ENCODE data around the gene AHCYL1. TPM values are rescaled to one million over a fixed set of nuclear protein-coding genes. Genes with fewer than 3 reads are reported as not detected.
A peak's percentile ranks its signal among the peaks of the same experiment; 100 is the strongest.

The AHCYL1 gene
- total RNA-seq, 2 donors from 2014 or later: 37.4 to 69.3 TPM

- no peaks in the 10 kb centered on the region for H3K9me3 ChIP-seq
- no peaks in the 10 kb centered on the region for H3K27me3 ChIP-seq (replicated peaks; ENCODE audit: insufficient read depth)
- TF ChIP-seq, protein P1, sequence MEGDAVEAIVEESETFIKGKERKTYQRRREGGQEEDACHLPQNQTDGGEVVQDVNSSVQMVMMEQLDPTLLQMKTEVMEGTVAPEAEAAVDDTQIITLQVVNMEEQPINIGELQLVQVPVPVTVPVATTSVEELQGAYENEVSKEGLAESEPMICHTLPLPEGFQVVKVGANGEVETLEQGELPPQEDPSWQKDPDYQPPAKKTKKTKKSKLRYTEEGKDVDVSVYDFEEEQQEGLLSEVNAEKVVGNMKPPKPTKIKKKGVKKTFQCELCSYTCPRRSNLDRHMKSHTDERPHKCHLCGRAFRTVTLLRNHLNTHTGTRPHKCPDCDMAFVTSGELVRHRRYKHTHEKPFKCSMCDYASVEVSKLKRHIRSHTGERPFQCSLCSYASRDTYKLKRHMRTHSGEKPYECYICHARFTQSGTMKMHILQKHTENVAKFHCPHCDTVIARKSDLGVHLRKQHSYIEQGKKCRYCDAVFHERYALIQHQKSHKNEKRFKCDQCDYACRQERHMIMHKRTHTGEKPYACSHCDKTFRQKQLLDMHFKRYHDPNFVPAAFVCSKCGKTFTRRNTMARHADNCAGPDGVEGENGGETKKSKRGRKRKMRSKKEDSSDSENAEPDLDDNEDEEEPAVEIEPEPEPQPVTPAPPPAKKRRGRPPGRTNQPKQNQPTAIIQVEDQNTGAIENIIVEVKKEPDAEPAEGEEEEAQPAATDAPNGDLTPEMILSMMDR (IDR thresholded peaks at IDR 0.05): no peak
- DNase-seq (ENCODE audit: low spot score) (no peak), ATAC-seq (ENCODE audit: insufficient number of reproducible peaks, low FRiP score, low read depth) (no peak)
- H3K27ac ChIP-seq: no peak overlapping the region
- peaks cover 50% of the 10 kb centered on the region for H3K36me3 ChIP-seq
- no peak overlapping the region for H3K4me3 ChIP-seq
- H3K4me1 ChIP-seq (ENCODE audit: control insufficient read depth in 1 of 2, low read depth in 2 of 2): no peaks in the 10 kb centered on the region
These were observed 72.2 kb downstream of the AHCYL1 start for GRCh38 chr1:110056776-110057175.

DNA sequence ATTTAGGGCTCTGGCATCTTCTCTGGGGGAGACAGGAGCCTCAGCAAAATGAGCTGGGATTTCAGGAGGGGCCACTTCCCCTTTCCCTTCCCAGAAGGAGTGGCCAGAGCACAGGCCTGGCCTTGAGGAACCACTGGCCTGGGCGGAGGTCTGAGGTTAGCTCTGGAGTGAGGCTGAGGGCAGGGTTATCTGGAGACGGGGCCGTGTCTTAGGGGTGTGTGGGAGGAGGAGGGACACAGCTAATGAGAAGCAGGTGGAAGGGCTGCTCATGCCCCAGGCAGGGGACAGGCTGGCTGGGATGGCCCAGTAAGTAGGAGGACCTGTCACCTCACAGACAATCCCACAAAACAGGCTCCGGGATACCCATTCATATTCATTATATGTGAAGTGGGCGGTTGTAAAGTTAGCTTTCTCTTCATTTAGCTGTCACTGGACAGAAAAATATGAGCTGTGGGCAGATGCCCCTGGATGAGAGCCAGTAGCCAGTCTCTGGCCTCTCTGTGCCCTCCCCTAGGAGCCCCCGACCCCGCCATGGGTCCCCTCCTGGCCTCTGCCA lies 73.5 kb downstream of the AHCYL1 start:
- DNase-seq (ENCODE audit: low spot score) (no peak), ATAC-seq (ENCODE audit: insufficient number of reproducible peaks, low FRiP score, low read depth) (no peak)
- Histone ChIP-seq H3K27me3 (replicated peaks; ENCODE audit: insufficient read depth) (no peaks in the 10 kb centered on the region), H3K36me3 (peaks cover 39% of the 10 kb centered on the region), H3K27ac (no peak overlapping the region), H3K4me1 (ENCODE audit: control insufficient read depth in 1 of 2, low read depth in 2 of 2) (no peaks in the 10 kb centered on the region), H3K4me3 (no peak overlapping the region), H3K9me3 (no peaks in the 10 kb centered on the region)
- TF ChIP-seq, protein P1 (IDR thresholded peaks at IDR 0.05): no peak

GRCh38 chr1:110058591-110058990 lies 74.0 kb downstream of the AHCYL1 start:
- H3K27me3 ChIP-seq (replicated peaks; ENCODE audit: insufficient read depth): no peaks in the 10 kb centered on the region
- no peak overlapping the region for H3K27ac ChIP-seq
- no peak for DNase-seq (ENCODE audit: low spot score)
- ATAC-seq (ENCODE audit: insufficient number of reproducible peaks, low FRiP score, low read depth): no peak
- no peaks in the 10 kb centered on the region for H3K4me1 ChIP-seq (ENCODE audit: control insufficient read depth in 1 of 2, low read depth in 2 of 2)
- H3K36me3 ChIP-seq: peaks cover 33% of the 10 kb centered on the region
- H3K9me3 ChIP-seq: no peaks in the 10 kb centered on the region
- H3K4me3 ChIP-seq: no peak overlapping the region
- TF ChIP-seq, protein P1 (IDR thresholded peaks at IDR 0.05): no peak

DNA sequence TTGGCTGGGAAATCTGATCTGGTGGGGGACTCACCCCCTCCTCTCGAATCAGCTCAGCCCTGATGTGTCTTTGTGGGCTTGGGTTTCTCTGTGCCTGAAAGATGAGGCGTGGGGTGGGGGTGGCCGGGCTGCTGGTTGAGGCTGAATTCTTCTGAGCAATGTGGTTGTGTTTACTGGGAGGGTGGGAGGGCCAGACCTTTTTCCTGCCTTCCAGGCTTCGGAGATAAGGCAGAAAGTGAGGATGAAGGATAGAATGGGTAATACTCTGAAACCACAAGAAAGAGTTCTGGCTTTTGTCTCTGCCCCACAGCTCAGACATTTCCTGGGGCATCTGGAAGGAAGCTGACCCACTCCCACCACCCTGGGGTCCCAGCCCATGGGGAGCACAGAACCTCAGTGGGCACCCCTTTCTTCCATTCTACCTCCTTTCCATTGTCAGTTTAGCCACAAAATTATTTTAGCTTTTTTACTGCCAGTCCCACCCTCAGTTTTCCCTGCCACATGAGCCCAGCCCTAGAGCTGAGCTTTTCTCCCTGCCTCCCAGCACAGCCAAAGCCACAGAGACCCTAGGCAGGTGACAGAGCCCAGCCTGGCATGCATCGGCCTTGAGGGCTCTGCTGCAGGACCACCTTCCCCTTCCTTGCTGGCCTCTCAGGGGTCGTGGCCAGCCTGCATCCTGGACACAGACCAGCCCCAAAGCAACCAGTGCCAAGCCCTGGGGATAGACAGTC lies 74.7 kb downstream of the AHCYL1 start:
- H3K36me3 ChIP-seq: peaks cover 28% of the 10 kb centered on the region

GRCh38 chr1:110060034-110060661 lies 75.6 kb downstream of the AHCYL1 start:
- TF ChIP-seq, protein P1 (IDR thresholded peaks at IDR 0.05): peak; percentile 62
- Histone ChIP-seq H3K4me1 (ENCODE audit: control insufficient read depth in 1 of 2, low read depth in 2 of 2) (no peaks in the 10 kb centered on the region), H3K27ac (no peak overlapping the region), H3K36me3 (peaks cover 20% of the 10 kb centered on the region), H3K4me3 (no peak overlapping the region), H3K9me3 (no peaks in the 10 kb centered on the region), H3K27me3 (replicated peaks; ENCODE audit: insufficient read depth) (no peaks in the 10 kb centered on the region)
- no peak for ATAC-seq (ENCODE audit: insufficient number of reproducible peaks, low FRiP score, low read depth)
- no peak for DNase-seq (ENCODE audit: low spot score)

More for the DNA sequence above, 74.7 kb downstream of the AHCYL1 start:
- TF ChIP-seq, protein P1 (IDR thresholded peaks at IDR 0.05): no peak
- H3K4me3 ChIP-seq: no peak overlapping the region
- no peaks in the 10 kb centered on the region for H3K9me3 ChIP-seq
- no peak for DNase-seq (ENCODE audit: low spot score)
- no peaks in the 10 kb centered on the region for H3K4me1 ChIP-seq (ENCODE audit: control insufficient read depth in 1 of 2, low read depth in 2 of 2)
- no peak for ATAC-seq (ENCODE audit: insufficient number of reproducible peaks, low FRiP score, low read depth)
- H3K27me3 ChIP-seq (replicated peaks; ENCODE audit: insufficient read depth): no peaks in the 10 kb centered on the region
- H3K27ac ChIP-seq: no peak overlapping the region
